Activated T-helper 1 cell treated with Interleukin-2 at 50 U/mL for 16 hours (primary cell): ENCODE results near the gene RASL10A.
"Not testable (repeated sequence)": the region's sequence is repeated elsewhere in the genome, so short reads cannot be mapped to it uniquely, and the experiment has no call there.

Experiments used
- DNase-seq: peaks from one replicate; pipeline ENCODE4 v3.0.0-alpha.2; 2020; ENCODE audit warnings: low read depth

The RASL10A gene, protein sequence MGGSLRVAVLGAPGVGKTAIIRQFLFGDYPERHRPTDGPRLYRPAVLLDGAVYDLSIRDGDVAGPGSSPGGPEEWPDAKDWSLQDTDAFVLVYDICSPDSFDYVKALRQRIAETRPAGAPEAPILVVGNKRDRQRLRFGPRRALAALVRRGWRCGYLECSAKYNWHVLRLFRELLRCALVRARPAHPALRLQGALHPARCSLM

DNA sequence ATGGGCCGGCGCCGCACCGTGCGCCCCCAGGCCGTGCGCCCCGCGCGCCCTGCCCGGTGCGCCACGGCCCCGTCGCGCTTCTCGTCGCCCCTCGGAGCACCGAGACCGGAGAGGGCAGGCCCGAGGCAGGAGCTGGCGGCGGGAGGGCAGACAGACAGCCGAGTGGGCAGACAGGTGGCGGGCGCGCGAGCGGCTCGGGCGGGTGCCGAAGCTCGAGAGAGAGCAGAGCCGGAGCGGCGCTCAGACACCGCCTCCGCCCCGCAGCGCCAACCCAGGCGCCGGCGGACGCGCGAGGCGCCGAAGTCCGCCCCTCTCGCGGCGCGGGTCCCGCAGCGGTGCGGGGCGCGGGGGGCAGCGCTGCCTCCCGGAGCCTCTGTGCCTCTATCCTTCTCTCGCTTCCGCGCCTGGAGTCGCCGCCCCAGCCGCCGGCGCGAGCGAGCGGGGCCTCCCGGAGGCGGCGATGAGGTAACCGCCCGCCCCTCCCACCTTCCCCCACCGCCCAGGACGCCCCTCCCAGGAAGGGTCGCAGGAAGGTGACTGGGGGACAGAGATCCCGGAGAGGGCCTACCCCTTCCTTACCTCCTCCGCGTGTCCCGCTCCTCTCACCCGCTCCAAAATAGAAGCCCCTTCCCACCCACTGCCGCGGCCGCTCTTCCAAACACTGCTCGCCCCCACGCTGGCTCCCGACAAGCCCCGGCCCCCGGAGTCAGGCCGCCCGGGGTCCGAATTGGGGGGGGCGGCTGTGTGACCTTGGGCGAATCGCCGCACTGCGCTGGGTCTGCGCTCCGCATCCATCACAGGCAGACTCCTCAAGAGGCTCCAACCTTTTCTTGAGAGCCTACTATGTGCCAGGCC is at the start of gene RASL10A:
Gene RASL10A, minus strand, starts transcription at position 412 of the 855 bp plus-strand sequence. CDS start 451 bp downstream, outside the sequence.
- DNase-seq = no peak

DNA sequence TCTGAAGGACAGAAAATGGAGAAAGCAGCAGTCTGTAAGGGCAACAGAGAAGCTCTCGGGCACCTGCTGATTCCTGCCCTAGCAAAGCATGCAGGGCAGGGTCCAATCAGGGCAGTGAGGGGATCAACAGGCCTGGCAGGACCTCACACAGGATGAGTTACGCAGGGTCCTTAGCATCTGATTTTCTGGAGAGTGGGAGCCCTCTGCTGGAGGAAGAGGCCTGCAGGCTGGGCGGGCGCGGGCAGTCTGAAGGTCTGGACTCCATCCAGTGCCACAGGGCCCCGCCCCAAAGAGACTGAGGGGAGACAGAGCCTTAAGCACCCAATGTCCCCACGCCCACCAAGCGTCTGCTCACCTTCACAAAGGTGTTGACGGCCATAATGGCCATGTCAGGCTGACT is 44.0 kb upstream of the RASL10A start:
- no peak for DNase-seq

DNA sequence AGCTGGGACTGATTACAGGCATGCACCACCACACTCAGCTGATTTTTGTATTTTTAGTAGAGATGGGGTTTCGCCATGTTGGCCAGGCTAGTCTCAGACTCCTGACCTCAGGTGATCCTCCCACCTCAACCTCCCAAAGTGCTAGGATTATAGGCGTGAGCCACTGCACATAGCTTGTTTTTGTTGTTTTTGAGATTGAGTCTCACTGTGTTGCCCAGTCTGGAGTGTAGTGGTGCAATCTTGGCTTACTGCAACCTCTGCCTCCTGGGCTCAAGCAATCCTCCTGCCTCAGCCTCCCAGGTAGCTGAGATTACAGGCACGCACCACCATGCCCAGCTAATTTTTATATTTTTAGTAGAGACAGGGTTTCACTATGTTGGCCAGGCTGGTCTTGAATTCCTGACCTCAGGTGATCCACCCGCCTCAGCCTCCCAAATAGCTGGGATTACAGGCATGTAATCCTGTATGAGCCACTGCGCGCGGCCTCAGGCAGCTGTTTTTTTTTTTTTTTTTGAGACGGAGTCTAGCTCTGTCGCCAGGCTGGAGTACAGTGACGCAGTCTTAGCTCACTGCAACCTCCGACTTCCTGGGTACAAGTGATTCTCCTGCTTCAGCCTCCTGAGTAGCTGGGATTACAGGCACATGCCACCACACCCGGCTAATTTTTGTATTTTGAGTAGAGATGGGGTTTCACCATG is 41.8 kb upstream of the RASL10A start:
- DNase-seq = not testable (repeated sequence)

GRCh38 chr22:29353860-29354259 is 38.4 kb upstream of the RASL10A start:
- DNase-seq = no peak

DNA sequence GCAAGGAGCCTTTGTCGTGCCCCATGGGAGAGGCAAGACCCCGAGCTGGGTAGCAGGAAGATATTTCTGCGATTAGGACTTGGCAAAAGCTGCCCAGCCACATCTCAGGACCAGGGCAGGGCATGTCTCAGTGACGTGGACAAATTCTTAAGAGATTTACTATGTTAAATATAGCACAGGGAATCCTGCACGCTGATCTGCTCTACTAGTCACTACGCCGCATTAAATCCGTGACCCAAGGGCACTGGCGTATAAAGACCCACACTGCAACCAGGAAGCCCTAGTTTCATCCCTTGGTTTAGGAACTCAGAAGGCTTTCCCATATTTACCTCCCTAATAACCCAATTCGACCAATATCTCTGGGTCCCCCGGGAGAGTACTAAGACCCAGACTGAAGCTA is 37.8 kb upstream of the RASL10A start:
- no peak for DNase-seq

- no peak for DNase-seq
Observed at GRCh38 chr22:29352778-29353177, 37.3 kb upstream of the RASL10A start.

DNA sequence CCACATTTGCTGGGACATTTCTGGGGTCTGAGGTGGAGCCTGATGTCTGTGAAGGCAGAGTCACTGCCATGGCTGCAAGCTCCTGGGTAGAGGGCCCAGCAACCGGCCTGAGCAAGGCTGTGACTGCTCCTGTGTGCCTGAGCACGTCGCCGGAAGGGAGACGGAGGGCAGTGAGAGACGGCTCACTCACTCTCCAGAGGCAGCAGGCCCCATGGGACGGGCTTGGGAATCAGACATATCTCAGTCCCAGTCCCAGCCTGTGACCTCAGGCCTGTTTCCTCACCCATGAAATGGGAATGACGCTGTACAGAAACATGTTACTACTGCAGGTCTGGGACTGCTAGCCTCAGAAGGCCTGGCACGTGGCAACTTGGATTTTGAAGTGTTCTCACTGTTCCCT is 36.4 kb upstream of the RASL10A start:
- no peak for DNase-seq

DNA sequence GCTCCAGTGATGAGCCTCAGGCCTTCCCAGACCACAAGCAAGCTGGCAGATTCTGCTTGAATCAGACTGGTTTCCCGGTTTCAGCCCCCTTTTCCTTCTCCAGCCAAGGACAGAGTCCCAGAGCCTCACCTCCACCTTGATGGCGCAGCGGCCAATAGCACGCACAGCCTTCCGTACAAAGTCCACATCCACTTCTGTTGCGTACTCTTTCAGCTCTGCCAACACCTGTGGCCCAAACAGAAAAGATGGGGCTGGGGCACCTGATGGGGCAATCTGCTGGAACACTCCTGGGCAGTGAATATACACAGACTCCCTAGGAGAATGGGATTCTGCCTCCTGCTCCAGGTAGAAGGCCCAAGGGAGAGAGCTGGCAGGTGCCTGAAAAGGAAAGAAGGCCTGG is 35.5 kb upstream of the RASL10A start:
- DNase-seq = no peak

GRCh38 chr22:29348956-29349355 is 33.5 kb upstream of the RASL10A start:
- no peak for DNase-seq

DNA sequence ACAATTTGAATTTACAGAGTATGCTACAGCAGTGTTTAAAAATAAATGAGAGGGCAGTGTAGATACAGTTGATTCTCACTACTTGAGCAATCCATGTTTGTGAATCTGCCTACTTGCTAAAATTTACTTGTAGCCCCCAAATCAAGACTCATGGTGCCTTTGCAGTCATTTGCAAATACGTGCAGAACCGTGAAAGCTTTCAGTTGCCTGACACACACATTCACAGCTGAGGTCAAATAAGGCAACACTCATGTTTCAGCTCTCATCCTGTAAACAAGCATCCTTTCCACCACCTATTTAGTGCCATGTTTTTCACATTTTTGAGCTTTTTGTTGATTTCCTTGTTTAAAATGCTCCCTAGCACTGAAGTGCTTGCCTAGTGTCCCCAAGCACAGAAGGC is 32.5 kb upstream of the RASL10A start:
- DNase-seq = no peak

- no peak for DNase-seq
Observed at GRCh38 chr22:29346659-29347058, 31.2 kb upstream of the RASL10A start.

DNA sequence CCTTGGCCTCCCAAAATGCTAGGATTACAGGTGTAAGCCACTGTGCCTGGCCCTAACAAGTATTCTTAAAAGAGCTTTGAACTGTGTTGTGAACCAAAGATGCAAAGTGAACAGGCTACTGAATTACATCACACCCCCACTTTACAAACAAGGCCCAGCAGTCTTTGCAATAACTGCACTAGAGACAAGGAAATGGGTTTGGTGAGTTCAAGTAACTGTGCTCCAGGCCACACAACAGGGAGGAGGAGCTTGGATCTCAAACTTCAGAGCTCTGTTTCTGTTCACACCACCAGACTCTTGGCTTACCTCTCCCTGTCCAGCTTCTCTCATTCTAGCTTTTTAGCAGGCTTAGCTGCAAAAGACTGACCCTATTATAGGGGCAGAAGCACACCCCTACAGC is 30.4 kb upstream of the RASL10A start:
- no peak for DNase-seq

DNA sequence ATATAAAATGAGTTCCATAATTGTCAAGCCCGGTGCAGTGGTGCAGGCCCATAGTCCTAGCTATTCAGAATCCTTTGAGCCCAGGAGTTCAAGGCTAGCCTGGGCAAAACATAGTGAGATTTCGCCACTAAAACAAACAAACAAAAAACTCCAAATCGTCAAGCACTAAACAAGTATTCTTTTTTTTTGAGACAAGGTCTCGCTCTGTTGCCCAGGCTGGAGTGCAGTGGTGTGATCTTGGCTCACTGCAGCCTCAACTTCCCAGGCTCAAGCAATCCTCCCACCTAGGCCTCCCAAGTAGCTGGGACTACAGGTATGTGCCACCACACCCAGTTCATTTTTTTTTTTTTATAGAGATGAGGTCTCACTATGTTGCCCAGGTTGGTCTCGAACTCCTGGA is 29.4 kb upstream of the RASL10A start:
- DNase-seq = not testable (repeated sequence)

GRCh38 chr22:29344137-29344536 is 28.6 kb upstream of the RASL10A start:
- no peak for DNase-seq

- no peak for DNase-seq
Observed at GRCh38 chr22:29343313-29343805, 27.9 kb upstream of the RASL10A start.

DNA sequence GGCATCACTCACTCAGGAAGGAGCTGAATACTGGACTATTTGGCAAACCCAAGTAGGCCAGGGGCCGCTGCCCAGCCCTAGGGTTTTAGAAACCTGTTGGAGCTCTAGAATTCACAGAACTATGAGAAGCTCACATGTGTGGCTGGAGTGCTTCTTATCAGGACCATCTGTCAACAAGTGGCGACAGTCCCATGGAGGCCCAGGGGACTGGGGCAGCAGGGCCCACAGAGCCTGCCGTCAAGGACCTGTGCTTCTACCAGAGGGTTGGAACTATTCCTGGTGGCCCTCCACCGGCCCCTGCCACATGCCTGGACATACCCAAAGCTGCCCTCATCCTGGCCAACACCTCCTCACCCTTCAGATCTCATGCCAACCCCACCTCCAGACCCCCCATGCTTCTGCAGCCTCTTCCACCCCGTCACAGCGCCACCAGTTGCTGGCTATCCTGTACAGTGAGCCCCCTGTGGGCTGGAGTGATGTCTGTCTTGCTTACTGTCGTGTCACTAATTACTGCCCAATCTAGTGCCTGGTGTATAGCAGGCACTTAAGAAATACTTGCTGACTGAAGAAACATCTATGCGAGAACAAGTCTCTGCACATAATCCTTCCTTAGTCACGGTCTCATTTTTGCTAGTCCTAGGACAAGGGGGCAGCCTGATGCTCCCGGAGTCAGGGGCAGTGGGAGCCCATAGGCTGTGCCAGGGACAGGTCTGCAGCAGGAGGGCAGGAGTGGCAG is 27.2 kb upstream of the RASL10A start:
- no peak for DNase-seq

- DNase-seq = no peak
Observed at GRCh38 chr22:29342177-29342576, 26.7 kb upstream of the RASL10A start.

DNA sequence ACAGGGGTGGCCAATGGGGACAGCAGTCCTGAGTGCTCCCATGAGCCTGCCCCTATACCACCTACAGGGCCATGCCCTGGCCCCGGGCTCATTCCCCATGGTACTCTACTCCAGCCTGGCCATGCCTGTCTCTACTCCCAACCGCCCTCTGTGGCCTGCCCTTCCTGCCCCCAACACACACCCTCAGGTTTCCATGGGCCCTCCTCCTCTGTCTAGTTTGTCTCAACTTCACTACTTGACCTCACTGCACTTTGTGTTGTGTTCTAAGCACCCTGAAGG is 26.3 kb upstream of the RASL10A start:
- DNase-seq = no peak

- no peak for DNase-seq
Observed at GRCh38 chr22:29341056-29341848, 25.8 kb upstream of the RASL10A start.

- no peak for DNase-seq
Observed at GRCh38 chr22:29340566-29340965, 25.1 kb upstream of the RASL10A start.

DNA sequence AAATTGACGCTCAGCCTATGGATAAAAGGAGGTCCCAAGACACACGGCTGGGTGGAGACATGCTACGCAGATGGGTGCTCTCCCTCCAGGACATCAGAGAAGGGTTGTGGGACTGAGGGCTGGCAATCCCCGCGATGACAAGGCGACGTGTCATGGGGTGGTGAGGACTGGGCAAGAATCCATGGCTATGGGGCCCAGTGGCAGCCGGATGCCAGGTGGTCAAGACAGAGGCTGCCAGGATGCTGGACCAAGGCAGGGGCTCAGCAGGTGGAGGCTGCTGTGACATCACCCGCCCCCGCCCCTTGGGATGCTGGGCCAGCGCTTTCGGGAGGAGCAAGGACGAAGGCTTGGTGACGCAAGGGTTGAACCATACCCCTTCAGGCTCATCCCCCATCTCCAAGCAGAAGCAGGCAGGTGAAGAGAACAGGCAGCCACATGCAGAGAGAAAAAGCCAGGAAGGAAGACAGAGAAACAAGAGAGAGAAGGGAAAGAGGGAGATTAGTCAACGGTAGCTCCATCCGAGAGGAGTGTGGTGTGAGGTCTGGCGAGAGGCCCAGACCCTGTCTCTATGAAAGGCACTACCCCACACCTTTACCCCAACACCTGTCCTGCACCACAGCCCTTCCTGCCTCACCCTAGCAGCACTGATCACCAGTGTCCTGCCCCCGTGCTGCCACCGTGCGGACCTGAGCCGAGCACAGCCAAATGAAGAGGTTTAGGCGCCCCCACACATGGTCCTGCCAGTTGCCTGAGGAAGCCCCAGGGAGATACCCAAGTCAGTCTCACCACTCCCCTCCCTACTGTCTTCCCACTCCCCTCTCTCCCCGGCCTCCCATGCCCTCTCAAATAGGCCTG is 24.1 kb upstream of the RASL10A start:
- DNase-seq = no peak
